ENCODE measurements around the gene DNLZ. TPM values are rescaled to one million over a fixed set of nuclear protein-coding genes. Genes with fewer than 3 reads are reported as not detected.

DNLZ gene
- total and polyA plus RNA-seq, 2 donors (not counting 3 experiments of a cell fraction or from before 2014, with no cell fraction given): 26.9 to 38.4 TPM

DNA sequence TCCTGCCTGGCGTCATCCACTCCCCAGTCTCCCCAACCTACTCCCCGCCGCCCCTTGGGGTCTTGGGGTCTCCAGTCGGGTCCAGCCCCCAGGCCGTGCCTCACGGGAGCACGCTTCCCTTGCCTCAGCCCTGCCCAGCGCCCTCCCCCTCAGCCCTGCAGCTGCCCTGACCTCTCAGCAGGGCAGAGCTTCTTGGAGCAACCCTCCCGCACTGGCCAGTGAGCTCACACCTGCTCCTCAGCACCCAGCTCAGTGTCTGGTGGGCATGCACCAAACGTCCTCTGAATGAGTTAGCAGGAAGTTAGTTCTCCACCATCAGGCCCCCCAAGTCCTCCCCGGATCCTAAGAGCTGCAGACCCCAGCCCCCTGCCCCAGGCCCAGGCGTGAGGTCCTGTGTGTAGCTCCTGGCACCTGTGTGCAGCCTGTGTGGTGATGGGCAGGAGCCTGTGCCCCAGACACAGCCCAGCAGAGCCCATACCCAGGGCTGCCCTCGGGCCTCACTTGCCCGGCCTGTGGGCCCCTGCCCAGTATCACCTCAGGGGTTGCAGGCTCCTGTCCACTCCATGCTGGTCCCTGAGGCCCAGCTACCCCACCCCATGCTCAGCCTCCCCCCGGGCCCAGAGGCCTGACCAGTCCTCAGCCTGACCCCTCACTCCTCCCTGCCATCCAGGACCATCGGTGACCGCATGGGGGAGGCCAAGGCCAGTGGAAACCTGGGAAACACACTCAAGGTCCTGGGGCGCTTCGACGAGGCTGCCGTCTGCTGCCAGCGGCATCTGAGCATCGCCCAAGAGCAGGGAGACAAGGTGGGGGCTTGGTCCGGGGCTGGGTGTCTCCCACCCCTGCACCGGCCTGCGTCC, 28.0 kb downstream of the DNLZ start:
- dilution Hi-C loops (cut with MboI; ENCODE audit: extremely low pct_ligation_motif_present, low sequenced_read_pairs) (no loop called here), intact Hi-C loops (cut with micrococcal nuclease) (no loop called here)
- ChIA-PET CTCF (interaction anchor here (1.0 kb wide), 1 partner anchor 74 kb away, joined by 3 read pairs; no protein-coding TSS in a partner anchor), POLR2A (no interaction called here)
- H3K4me2 ChIP-seq (ENCODE audit: insufficient read depth, low read length): no peak overlapping the region
- no peaks in the 10 kb centered on the region for H3K9me3 ChIP-seq (replicated peaks; ENCODE audit: control insufficient read depth, insufficient read depth, low read length)
- no peak for FAIRE-seq
- no peaks in the 10 kb centered on the region for H3K4me1 ChIP-seq (ENCODE audit: control insufficient read depth, extremely low read depth, insufficient read depth, low read length)
- peaks cover 5 to 33% of the 10 kb centered on the region in 2 experiments for H3K36me3 ChIP-seq (ENCODE audit: control insufficient read depth in 2 of 2, extremely low read depth in 1 of 2, insufficient read depth in 2 of 2, low read length in 2 of 2)
- H3K27ac ChIP-seq (ENCODE audit: insufficient read depth, low read depth, low read length): no peak overlapping the region
- TF ChIP-seq MYC (IDR thresholded peaks at IDR 0.05; ENCODE audit: low read depth, low read length) (no peak), FOS (IDR thresholded peaks at IDR 0.05; ENCODE audit: borderline replicate concordance, insufficient read depth, low read length) (no peak), GATA2 (IDR thresholded peaks at IDR 0.05; ENCODE audit: insufficient read depth, insufficient read length, low read depth, low read length) (no peak), EZH2 (IDR thresholded peaks at IDR 0.05; ENCODE audit: borderline replicate concordance, low read depth, low read length, severe bottlenecking) (no peak), POLR2AphosphoS5 (IDR thresholded peaks at IDR 0.05; ENCODE audit: insufficient read depth, low read depth, low read length) (no peak), POLR2A (IDR thresholded peaks at IDR 0.05; ENCODE audit: low read depth, low read length) (no peak), JUN (IDR thresholded peaks at IDR 0.05; ENCODE audit: borderline replicate concordance, insufficient read depth, insufficient read length, low read depth) (no peak)
- TF ChIP-seq, protein P1, sequence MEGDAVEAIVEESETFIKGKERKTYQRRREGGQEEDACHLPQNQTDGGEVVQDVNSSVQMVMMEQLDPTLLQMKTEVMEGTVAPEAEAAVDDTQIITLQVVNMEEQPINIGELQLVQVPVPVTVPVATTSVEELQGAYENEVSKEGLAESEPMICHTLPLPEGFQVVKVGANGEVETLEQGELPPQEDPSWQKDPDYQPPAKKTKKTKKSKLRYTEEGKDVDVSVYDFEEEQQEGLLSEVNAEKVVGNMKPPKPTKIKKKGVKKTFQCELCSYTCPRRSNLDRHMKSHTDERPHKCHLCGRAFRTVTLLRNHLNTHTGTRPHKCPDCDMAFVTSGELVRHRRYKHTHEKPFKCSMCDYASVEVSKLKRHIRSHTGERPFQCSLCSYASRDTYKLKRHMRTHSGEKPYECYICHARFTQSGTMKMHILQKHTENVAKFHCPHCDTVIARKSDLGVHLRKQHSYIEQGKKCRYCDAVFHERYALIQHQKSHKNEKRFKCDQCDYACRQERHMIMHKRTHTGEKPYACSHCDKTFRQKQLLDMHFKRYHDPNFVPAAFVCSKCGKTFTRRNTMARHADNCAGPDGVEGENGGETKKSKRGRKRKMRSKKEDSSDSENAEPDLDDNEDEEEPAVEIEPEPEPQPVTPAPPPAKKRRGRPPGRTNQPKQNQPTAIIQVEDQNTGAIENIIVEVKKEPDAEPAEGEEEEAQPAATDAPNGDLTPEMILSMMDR (IDR thresholded peaks at IDR 0.05; ENCODE audit: extremely low read depth in 1 of 2, insufficient read depth in 1 of 2, low read depth in 1 of 2, low read length in 2 of 2): no peak
- TF ChIP-seq, protein P2, sequence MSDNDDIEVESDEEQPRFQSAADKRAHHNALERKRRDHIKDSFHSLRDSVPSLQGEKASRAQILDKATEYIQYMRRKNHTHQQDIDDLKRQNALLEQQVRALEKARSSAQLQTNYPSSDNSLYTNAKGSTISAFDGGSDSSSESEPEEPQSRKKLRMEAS (IDR thresholded peaks at IDR 0.05; ENCODE audit: insufficient read depth, insufficient read length): no peak
- H4K20me1 ChIP-seq (replicated peaks; ENCODE audit: control insufficient read depth, extremely low read depth, insufficient read depth, low read length): no peaks in the 10 kb centered on the region
- no peak overlapping the region for H3K9ac ChIP-seq (replicated peaks; ENCODE audit: extremely low read depth, insufficient read depth, low read length)
- H3K9me1 ChIP-seq (replicated peaks; ENCODE audit: control insufficient read depth, extremely low read depth, insufficient read depth, low read length): no peaks in the 10 kb centered on the region
- BruUV-seq (replicated peaks): no TSS peak
- H2AFZ ChIP-seq (ENCODE audit: low read depth, low read length): no peak overlapping the region
- H3K4me3 ChIP-seq (replicated peaks in 1 of 3; ENCODE audit: insufficient read depth in 1 of 3, low read depth in 1 of 3, low read length in 3 of 3): no peak overlapping the region
- DNase-seq (ENCODE audit: low read depth, low spot score): no peak
- H3K27me3 ChIP-seq (ENCODE audit: control insufficient read depth in 2 of 2, insufficient read depth in 2 of 2, low read length in 2 of 2): no peaks in the 10 kb centered on the region
- H3K79me2 ChIP-seq (ENCODE audit: control insufficient read depth, insufficient read depth, low read length): peaks cover 16% of the 10 kb centered on the region

Measured in endothelial cell of umbilical vein (primary cell).